Stimulated activated naive CD8-positive, alpha-beta T cell treated with anti-CD3 and anti-CD28 coated beads, Interleukin-15, Interleukin-2, amounts not matched to agents 100 U/mL and 50 U/mL, for 24 hours (primary cell): ENCODE results near the gene CFAP77.

Source experiments
- ATAC-seq: fragments of 150-1000 bp; cut with Tn5 transposase; one replicate; pipeline ENCODE4 v1.10.0; 2021
- DNase-seq: peaks from one replicate; pipeline ENCODE4 v3.0.0; 2021

CFAP77 gene

DNA sequence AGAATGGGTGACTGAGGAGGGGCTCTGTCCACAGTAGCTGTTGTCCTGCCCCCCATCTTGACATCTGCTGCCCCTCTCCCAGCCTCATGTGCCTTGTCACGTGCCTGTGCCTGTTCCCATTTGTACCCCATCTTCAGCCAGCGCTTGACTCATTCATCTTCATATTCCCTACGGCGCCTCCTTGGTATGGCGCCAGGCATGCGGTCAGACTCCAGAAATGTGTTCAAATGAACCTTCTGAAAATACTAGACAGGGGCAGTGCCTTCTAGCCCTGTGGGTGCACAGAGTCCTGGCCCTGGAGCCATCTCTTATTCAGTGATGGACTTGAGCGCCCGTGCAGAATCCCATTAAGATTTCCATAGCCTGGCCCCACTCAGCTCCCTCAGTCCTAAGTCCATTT, 46.2 kb downstream of the CFAP77 start:
- DNase-seq (no peak), ATAC-seq (no peak)

DNA sequence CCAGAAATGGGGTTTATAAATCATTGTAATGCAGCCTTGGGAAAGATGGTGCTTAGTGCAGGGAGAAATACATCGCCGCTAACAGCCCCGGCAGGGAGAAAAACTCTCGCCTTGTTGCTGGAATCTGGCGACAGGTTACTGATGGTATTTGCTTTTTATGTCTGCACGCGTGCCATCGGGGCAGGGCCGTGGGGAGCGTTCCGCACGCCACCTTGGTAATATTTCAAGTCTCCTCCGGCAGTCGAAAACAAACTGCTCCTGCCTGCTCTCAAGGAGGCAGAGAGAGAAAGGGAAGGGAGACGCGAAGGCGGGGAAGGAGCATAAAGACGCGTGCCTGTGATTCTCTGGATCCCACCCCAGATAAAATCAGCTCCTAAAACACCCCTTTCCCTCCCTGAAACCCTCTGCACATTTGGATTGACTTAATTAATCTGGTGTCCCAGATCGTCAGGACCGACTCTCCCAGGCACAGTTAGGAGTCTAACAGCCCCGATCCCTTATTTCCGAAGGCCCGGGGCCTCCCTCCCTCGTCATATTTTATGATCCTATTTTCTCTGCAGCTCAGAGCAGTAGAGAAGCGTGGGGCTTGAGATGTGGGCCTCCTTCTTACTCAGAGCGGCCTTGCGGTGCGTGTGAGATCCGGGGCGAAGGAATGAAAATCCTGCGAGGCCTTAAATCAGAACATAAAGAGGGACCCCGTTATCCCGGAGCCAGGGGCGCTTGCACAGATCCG, 47.7 kb downstream of the CFAP77 start:
- no peak for DNase-seq
- ATAC-seq = no peak

DNA sequence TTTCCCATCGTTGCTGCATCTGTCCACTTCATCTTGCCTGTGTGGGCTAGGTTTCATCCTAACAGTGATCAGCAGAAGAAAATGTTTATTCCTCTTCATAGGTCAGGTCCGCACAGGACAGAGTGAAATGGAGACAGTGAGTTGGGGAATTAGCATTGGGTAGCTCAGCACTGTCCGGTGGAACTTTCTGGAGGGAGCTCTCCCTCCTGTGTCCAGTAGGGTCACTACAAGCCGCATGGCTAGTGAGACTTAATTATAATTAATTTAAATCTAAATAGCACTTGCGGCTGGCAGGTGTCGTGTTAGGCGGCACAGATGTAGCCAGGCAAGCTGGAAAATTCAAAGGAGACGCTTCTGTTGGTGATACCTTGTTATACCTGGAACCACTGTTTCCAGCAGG, 48.4 kb downstream of the CFAP77 start:
- DNase-seq = no peak
- no peak for ATAC-seq

GRCh38 chr9:132459661-132460060, 49.6 kb downstream of the CFAP77 start:
- ATAC-seq (no peak), DNase-seq (no peak)

- DNase-seq (no peak), ATAC-seq (no peak)
Measured at GRCh38 chr9:132460240-132460639, 50.2 kb downstream of the CFAP77 start.

GRCh38 chr9:132461281-132461896, 51.4 kb downstream of the CFAP77 start:
- ATAC-seq (no peak), DNase-seq (no peak)

DNA sequence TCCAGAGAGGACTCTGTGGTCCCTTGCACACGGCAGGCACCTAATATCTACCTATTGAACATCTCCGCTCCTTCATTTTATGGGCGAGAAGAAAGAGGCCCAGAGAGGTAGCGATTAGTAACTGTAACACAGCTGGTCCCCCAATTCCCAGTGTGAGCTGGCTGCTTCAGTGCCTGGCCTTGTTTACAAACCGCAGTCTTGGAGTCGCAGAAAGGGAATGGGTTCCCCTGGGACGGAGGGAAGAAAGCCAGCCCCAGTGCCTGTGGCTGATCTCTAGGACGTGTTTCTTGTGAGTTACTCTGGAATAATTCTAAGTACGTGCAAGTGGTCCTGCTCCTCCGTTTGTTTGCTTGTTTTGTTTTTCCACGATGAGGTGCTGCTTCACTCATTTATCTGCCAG, 52.0 kb downstream of the CFAP77 start:
- DNase-seq (no peak), ATAC-seq (no peak)

DNA sequence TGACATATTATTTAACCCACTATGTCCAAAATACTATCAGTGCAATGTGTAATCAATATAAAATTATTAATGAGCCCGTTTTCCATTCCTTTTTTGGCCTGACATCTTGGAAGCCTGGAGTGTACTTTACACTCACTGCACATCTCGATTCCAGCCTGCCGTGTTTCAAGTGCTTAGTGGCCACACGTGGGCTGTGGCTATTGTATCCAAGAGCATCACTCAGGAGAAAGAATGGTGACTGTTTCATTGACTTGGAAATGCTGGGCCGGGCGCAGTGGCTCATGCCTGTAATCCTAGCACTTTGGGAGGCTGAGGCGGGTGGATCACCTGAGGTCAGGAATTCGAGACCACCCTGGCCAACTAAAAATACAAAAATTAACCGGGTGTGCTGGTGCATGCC, 54.5 kb downstream of the CFAP77 start:
- no peak for ATAC-seq
- no peak for DNase-seq

- no peak for ATAC-seq
- DNase-seq = no peak
Measured at GRCh38 chr9:132465131-132465635, 55.2 kb downstream of the CFAP77 start.

- ATAC-seq = no peak
- no peak for DNase-seq
Measured at GRCh38 chr9:132472199-132472598, 62.2 kb downstream of the CFAP77 start.

DNA sequence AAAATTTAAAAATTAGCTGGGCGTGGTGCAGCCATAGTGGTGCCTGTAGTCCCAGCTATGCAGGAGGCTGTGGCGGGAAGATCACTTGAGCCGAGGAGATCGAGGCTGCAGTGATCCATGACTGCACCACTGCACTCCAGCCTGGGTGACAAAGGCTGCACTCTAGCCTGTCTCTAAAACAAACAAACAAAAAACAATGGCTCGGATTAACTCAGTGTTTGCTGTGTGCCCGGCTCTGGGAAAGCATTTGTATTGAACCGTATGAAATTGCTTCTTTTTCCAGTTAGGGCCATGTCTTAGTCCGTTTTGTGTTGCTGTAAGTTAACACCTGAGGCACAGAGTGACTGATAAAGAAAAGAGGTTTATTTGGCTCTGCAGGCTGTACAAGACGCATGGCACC, 62.6 kb downstream of the CFAP77 start:
- ATAC-seq = no peak
- DNase-seq = no peak

GRCh38 chr9:132474253-132474652, 64.2 kb downstream of the CFAP77 start:
- no peak for ATAC-seq
- no peak for DNase-seq

- ATAC-seq (no peak), DNase-seq (no peak)
Measured at GRCh38 chr9:132478353-132479050, 68.5 kb downstream of the CFAP77 start.

DNA sequence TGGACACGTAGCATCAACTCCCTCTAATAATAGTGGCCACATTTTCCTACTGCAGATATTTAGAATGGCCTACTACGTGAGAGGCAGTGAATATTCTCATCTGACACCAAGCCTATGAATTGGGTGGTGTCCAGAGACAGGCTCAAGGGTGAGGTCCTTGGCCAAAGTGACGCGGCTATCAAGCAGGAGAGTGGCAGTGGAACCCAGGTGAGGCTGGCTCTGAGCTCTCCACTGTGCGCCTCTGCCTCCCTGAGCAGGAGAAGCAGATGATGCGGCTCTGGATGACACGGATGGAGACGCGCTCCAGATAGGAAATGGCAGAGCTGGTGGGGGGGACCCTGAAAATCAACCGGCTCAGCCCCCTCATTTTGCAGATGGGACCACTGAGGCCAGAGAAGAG, 69.7 kb downstream of the CFAP77 start:
- no peak for ATAC-seq

GRCh38 chr9:132481053-132481849, 71.2 kb downstream of the CFAP77 start:
- no peak for ATAC-seq
- DNase-seq = no peak

More for the DNA sequence above, 69.7 kb downstream of the CFAP77 start:
- no peak for DNase-seq

- DNase-seq (no peak), ATAC-seq (no peak)
Measured at GRCh38 chr9:132482196-132482813, 72.3 kb downstream of the CFAP77 start.

DNA sequence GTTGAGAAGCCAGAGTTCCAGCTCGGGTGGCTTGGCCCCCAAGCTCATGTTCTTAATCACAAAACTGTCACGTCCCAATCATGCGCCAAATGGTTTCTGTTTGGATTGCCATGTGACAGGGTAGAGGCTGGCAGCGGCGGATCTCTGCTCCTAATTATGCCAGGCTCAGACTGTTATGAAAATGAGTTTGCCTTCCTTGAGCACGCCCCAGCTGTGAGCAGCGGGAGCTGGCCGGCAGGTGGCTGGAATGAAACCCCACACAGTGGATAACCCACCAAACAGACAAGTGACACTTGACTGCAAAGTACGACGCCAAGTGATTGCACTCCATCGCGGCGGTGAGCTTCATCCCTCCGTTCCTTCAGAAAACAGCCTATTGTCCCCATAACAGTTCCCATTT, 75.4 kb downstream of the CFAP77 start:
- DNase-seq (no peak), ATAC-seq (no peak)

DNA sequence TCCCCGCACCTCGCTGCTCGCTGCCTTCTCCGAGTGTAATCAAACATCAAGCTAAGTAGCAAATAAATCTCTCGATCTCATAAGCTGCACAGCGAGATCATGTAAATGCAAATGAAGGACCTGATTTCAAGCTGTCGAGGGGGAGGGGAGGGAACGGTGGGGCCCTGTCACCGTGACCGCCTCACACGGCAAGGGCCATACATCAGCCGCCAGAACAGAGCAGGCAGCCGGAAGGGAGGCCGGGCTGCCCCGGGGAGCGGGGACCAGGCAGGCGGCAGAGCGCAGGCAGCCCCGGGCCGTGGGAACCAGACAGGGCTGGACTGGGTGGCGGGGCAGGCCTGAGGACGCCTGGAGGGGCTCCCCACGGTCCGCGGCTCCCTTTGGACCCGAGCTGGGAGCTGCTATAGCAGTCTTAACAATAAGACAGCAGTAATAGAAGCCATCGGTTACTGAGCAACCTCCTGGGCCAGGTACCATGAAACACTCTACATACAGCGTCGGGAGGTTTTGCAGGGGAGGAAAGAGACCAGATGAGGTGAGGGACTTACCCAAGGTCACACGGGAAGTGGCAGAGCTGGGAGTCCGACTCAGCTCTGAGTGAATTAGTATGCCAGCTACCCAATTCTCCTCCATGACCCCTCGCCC, 76.8 kb downstream of the CFAP77 start:
- DNase-seq (peak; percentile 67), ATAC-seq (peak; percentile 96)

DNA sequence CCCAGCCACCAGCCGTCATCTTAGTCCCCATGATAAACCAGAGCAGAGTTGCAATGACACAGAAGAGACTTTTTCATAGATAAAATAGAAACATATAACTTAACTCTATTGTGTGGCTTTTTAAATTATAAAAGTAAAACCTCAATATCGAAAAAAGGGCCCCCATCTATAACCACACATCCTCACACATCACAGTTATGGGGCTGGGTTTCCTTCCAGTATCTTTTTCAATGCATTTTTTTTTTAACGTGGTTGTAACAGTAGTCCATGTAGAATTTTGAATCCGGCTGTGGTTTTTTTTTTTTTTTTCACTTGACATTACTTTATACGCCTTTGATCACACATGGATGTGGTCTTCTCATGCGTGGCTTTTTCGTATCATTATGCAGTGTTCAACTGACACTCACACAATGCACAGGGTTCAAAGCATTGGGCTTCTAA, 77.4 kb downstream of the CFAP77 start:
- ATAC-seq (peak; percentile 70), DNase-seq (no peak)

DNA sequence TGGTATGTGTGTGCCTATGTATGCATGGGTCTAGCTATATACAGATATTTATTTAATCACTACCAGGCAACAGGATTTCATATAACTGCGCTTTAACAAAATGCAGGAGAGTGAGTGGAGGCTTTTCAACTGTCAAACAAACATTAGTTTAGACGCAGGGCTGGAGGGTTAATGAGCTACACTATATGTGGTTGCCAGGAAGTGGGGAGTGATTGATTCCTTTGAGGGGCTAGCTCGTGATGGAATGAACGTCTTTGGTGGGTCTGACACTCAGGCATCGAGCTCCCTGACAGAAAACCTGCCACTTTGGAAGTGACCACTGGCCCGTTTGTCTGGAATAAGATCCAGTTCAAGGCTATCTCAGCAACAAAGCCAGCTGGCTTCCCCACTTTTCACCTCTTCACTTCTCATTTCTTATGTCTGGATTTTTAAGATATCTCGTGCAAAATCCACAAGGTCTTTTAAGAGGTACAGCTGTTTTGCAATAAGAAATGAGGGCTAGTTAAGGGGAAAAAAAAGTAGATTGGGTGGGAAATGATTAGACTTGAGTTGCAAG, 78.0 kb downstream of the CFAP77 start:
- DNase-seq = no peak
- no peak for ATAC-seq

DNA sequence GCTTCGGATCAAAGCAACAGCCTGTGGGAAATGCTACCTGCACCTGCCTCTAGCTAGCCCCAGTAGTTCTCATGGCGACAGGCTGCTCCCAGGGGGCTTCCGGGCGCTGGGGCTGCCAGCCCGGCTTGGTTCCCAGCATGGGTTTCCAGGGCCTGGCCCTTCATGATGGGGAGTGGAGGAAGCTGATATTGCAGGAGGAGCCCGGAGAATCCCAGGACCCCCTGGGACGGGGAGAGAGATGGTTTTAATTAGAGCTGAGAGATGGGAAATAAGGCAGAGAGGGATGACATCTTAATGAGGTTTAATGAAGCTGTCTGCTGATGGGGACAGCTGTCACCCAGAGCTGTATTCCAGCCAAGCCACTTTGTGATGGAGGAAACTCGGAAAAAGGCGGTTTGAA, 78.6 kb downstream of the CFAP77 start:
- DNase-seq (no peak), ATAC-seq (no peak)
